Measurements from ENCODE around the gene CLEC4D.
"Not testable (repeated sequence)": the region's sequence is repeated elsewhere in the genome, so short reads cannot be mapped to it uniquely, and the experiment has no call there.

CLEC4D gene

GRCh38 chr12:8527250-8528130, 14.2 kb downstream of the CLEC4D start:
- no peak for DNase-seq (ENCODE audit: low read depth in 1 of 2, low spot score in 1 of 2)

DNA sequence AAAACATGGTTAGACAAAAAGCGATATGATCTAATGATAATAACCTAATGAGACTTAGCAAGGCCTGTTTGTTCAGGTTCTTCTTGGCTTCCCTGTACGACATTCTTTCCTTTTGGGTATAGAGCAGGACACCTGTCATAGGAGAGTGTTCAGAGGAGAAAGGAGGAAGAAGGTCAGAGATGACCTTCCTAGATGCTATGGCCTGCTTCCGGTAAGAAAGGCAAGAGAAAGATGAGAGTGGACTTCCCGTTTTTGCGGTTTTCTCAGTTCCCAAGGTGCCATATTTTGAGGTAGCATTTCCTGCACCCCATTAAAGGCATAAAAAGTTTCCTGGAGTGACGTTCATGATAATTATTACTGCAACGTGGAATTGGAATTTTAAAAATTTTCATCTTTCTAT, 18.7 kb downstream of the CLEC4D start:
- DNase-seq (ENCODE audit: low read depth in 1 of 2, low spot score in 1 of 2): no peak

GRCh38 chr12:8537820-8538219, 24.5 kb downstream of the CLEC4D start:
- DNase-seq (ENCODE audit: low read depth in 1 of 2, low spot score in 1 of 2): not testable (repeated sequence)

- DNase-seq (ENCODE audit: low read depth in 1 of 2, low spot score in 1 of 2): not testable (repeated sequence)
These were observed 27.5 kb downstream of the CLEC4D start, which contains the start of gene CLEC4E for GRCh38 chr12:8540831-8541230. TSS of gene CLEC4E (minus strand) at chr12:8540905. CDS start at chr12:8540797, 108 bp downstream.

DNA sequence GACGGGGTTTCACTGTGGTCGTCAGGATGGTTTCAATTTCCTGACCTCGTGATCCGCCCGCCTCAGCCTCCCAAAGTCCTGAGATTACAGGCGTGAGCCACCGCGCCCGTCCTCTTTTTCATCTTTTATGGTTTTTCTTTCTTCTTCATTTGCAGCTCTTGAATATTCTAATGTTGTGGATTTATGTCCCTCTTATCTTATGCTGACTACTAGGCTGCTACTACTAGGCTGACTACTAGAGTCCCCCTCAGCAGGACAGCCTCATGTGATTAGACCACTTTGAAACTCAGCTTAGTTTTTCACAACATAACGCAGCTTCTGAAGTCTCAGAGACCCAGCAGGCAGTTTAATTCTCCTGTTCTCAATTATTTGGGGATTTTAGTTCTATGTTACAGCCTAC, 28.3 kb downstream of the CLEC4D start:
- no peak for DNase-seq (ENCODE audit: low read depth in 1 of 2, low spot score in 1 of 2)

DNA sequence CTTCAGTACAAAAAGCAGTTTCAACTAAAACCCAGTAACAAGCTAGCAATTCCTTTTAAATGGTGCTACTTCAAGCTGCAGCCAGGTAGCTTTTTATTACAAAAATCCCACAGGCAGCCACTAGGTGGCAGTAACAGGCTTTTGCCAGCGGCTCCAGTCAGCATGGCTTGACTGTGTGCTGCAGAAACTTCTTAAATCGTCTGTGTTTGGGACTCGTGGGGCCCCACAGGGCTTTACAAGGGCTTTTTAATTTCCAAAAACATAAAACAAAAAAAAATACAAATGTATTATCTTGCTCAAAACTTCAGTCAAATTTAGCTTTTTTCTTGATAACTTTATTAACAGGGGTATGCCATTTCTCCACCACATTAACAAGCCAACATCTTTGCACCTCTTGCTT, 31.0 kb downstream of the CLEC4D start:
- DNase-seq (ENCODE audit: low read depth in 1 of 2, low spot score in 1 of 2): peak; percentile 37 to 69

DNA sequence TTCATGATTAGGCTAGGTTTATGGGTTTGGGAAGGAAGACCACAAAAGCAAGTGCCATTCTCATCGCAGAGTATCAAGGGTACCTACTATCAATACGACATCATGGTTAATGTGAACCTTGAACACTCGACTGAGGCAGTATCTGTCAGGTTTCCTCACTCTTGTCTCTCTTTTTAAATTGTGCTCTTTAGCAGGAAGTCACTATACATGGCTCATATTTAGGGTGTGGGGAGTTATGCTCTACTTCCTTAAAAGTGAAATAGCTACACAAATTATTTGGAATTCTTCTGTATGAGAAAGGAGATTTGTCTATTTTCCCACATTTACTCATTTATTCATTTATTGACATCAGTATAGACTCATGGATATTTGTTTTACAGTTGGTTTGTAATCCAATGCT, 33.3 kb downstream of the CLEC4D start:
- no peak for DNase-seq (ENCODE audit: low read depth in 1 of 2, low spot score in 1 of 2)

GRCh38 chr12:8547645-8548044, 34.3 kb downstream of the CLEC4D start:
- no peak for DNase-seq (ENCODE audit: low read depth in 1 of 2, low spot score in 1 of 2)

DNA sequence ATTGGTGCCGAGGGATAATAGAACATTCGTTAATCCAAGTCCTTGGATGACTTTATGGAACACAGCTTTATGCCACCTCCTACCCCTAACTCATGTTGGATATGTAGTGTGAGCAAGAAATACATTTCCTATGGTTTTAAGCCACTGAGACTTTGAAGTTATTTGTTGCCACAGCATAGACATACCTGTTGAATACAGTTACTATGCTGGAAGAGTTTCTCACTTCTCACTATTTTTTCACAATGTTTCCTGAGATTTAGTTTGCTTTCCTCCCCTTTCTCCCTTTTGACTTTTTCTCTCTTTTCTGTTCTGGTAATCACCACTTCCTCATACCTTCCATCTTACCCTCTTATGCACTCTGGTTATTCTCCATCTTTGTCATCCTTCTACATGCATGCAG, 34.9 kb downstream of the CLEC4D start:
- DNase-seq (ENCODE audit: low read depth in 1 of 2, low spot score in 1 of 2): no peak

- no peak for DNase-seq (ENCODE audit: low read depth in 1 of 2, low spot score in 1 of 2)
These were observed 36.1 kb downstream of the CLEC4D start for GRCh38 chr12:8549381-8549780.

DNA sequence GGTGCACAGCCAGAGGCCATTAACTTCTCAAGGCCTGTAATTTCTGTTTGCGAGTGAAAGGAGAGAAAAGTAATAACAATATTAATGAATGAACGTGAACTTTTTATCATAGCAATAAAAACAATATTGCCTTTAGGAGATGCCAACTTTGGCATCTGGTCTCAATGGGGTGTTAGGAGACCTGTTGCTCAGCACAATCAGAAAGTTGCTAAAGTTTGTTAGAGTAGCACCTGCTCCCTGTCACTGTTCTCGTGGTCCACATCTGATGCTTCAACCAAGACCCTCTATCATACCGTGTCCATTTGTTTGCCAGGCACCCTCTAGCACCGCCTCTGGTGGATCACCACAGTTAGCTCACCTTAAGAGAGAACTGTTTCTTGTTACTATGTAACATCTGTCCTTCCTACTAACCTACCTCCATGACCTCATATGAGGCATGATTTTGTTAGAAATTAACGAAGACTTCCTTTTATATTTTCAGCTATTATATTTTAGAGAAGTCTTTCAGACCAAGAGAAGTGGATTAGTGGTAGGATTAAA, 39.9 kb downstream of the CLEC4D start:
- DNase-seq (ENCODE audit: low read depth in 1 of 2, low spot score in 1 of 2): no peak

GRCh38 chr12:8554451-8555195, 41.3 kb downstream of the CLEC4D start:
- no peak for DNase-seq (ENCODE audit: low read depth in 1 of 2, low spot score in 1 of 2)

GRCh38 chr12:8556531-8557097, 43.3 kb downstream of the CLEC4D start:
- no peak for DNase-seq (ENCODE audit: low read depth in 1 of 2, low spot score in 1 of 2)

DNA sequence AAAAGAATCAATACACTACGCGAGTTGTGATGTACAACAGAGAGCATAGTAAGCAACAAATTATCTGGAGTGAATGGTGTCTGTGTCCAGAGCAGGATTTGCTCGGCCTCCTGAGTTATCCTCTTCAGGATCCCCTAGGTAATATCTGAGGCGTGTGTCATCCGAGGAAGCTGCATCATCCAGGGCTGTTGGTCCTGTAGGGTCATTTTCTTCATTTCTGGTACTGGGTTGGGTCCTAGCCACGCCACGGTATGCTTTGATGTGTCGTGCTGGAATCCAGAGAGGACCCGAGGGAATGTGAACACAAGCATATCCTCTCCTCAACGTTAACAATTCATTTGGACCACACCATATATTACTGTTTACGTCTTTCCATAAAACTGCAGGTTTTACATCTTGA, 46.4 kb downstream of the CLEC4D start:
- DNase-seq (ENCODE audit: low read depth in 1 of 2, low spot score in 1 of 2): no peak

GRCh38 chr12:8561011-8561410, 47.7 kb downstream of the CLEC4D start:
- no peak for DNase-seq (ENCODE audit: low read depth in 1 of 2, low spot score in 1 of 2)

DNA sequence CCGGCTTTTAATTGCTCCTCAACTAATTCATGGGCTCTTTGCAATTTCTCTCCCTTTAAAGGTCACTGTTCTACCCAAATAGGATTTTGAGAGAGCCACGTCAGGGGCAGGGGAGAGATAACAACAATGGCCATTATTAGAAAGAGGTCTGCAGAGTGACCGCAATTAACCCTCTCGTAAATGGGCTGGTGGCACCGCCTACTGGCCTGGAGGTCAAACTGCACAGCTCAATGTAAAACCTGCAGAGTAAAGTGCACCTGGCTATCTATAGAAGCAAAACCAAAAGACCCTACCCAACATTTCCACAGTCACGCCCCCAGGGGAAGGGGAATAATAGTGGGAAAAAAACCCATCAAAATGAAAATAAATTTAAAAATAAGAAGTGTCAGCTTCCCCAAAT, 49.0 kb downstream of the CLEC4D start:
- no peak for DNase-seq (ENCODE audit: low read depth in 1 of 2, low spot score in 1 of 2)

GRCh38 chr12:8563356-8563755, 50.1 kb downstream of the CLEC4D start:
- DNase-seq (ENCODE audit: low read depth in 1 of 2, low spot score in 1 of 2): no peak

DNA sequence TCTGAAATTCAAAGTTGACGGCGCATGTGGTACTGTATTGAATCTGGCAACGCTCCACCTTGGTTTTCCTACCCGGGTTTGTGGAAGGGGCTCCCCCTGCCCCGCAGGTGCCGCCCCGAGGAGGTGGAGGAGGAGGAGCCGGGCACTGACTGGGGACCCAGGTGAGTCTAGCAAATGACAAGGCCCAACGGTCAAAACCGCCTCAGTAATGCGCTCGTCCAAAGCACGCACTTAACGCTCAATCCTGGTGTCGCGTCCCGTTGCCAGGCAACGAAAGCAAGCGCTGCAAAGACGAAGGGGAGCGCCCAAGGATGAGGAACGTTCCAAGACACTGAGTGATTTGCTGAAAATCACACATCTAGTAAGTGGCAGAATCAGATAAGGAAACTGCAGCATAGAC, 51.4 kb downstream of the CLEC4D start:
- no peak for DNase-seq (ENCODE audit: low read depth in 1 of 2, low spot score in 1 of 2)

DNA sequence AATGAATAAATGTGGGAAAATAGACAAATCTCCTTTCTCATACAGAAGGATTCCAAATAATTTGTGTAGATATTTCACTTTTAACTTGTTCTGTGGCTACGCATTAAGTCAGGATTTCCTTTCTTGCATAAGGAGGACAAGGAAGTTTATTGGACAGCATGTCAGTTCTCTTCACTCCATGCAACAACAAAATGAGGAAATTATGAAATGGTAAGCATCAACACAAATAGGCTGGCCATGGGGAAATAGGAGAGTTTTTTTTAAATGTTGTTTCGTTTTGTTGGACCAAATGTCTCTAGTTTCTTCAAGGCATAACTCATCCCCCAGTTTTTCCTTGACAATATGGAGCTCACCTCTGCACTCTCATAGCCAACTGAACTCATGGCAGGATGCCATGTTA, 52.7 kb downstream of the CLEC4D start:
- DNase-seq (ENCODE audit: low read depth in 1 of 2, low spot score in 1 of 2): not testable (repeated sequence)

GRCh38 chr12:8566525-8566924, 53.2 kb downstream of the CLEC4D start:
- DNase-seq (ENCODE audit: low read depth in 1 of 2, low spot score in 1 of 2): no peak

Measured in activated CD4-positive, alpha-beta T cell treated with anti-CD3 and anti-CD28 coated beads, Interleukin-2, amount 50 U/mL, for 24 hours (primary cell).